Lower leg skin (tissue), 4 donors: Measurements from ENCODE around the gene GIMAP8. TPM values are rescaled to one million over a fixed set of nuclear protein-coding genes. Genes with fewer than 3 reads are reported as not detected.
"Not testable (repeated sequence)": the region's sequence is repeated elsewhere in the genome, so short reads cannot be mapped to it uniquely, and the experiment has no call there.

Source experiments
- DNase-seq, 2 donors: peaks; one replicate each; pipeline ENCODE4 v3.0.0-alpha.2; 2019; ENCODE audit warnings: low spot score in 2 of 2
- H3K4me3 ChIP-seq: fragments of 200-600 bp; sonication (generic); 2 replicates; pipeline ENCODE4 v1.5.1; 2017; ENCODE audit warnings: mild to moderate bottlenecking, low read depth; ENCODE audit not compliant: poor library complexity, severe bottlenecking
- CTCF ChIP-seq, 3 donors: fragments of 450-650 bp; IDR thresholded peaks; one replicate each; pipeline ENCODE4 v1.5.1; 2016; ENCODE audit warnings: antibody characterized with exemption in 3 of 3, mild to moderate bottlenecking in 3 of 3, moderate library complexity in 2 of 3
- POLR2A ChIP-seq, 2 donors: fragments of 450-650 bp; IDR thresholded peaks; one replicate each; pipeline ENCODE4 v1.6.1; 2016 to 2017; ENCODE audit warnings: antibody characterized with exemption in 2 of 2, mild to moderate bottlenecking in 1 of 2, moderate library complexity in 1 of 2
- WGBS, 2 donors: methylation state at CpG; one replicate each; pipeline ENCODE4 v1.1.5; 2018; 5-methylcytosine and 5-hydroxymethylcytosine counted together
- intact Hi-C: fragments of 100-400 bp; cut with DNase I; formaldehyde crosslinking; loops from one replicate; pipeline ENCODE4 v1.15.0; 2023; ENCODE audit warnings: low total_unique reads
- total RNA-seq, 4 donors: library from RNA; depleted of rRNA; stranded (reverse); fragments of >200 nt; gene quantifications; one replicate each; pipeline ENCODE4 v1.1.0, GENCODE V29; 2016

Gene GIMAP8
- total RNA-seq, 4 donors from 2014 or later: 2.3 to 10.7 (median 3.4) TPM

DNA sequence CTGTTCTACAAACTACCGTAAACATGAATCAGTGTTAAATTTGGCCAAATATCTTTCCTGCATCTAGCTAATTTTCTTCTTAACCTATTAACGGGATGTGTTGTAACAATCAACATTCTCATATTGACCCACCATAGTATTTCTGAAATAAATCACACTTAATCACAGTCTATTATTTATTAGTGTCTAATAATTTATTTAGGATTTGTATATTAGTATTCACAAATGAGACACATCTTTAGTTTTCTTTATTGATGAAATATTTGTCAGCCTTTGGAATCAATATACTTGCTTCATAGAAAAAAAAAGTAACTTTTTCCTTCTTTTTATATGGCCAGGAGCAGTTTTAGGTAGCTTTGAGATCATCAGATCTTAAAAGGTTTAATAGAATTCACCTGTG, 68.9 kb downstream of the GIMAP8 start:
- whole genome bisulfite sequencing, 2 donors: 67 to 80% methylated on average over 2 of the region's 2 CpGs
- intact Hi-C loops: no loop called here
- DNase-seq: no peak
- no peak overlapping the region for H3K4me3 ChIP-seq
- TF ChIP-seq CTCF (IDR thresholded peaks at IDR 0.05) (no peak), POLR2A (IDR thresholded peaks at IDR 0.05) (no peak)

DNA sequence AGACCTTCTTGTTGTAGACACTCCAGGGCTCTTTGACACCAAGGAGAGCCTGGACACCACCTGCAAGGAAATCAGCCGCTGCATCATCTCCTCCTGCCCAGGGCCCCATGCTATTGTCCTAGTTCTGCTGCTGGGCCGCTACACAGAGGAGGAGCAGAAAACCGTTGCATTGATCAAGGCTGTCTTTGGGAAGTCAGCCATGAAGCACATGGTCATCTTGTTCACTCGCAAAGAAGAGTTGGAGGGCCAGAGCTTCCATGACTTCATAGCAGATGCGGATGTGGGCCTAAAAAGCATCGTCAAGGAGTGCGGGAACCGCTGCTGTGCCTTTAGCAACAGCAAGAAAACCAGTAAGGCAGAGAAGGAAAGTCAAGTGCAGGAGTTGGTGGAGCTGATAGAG, 69.7 kb downstream of the GIMAP8 start:
- DNase-seq: no peak
- no peak for TF ChIP-seq POLR2A (IDR thresholded peaks at IDR 0.05)
- TF ChIP-seq CTCF (IDR thresholded peaks at IDR 0.05): no peak
- intact Hi-C loops: no loop called here
- H3K4me3 ChIP-seq: no peak overlapping the region
- WGBS, 2 donors: 82 to 87% methylated on average over 8 of the region's 8 CpGs

GRCh38 chr7:150522931-150523330, 72.5 kb downstream of the GIMAP8 start:
- DNase-seq, H3K4me3 ChIP-seq, intact Hi-C loops: not testable (repeated sequence)
- WGBS, 2 donors: 69 to 73% methylated on average over 6 of the region's 6 CpGs

- intact Hi-C loops: no loop called here
- no peak for DNase-seq
- TF ChIP-seq POLR2A (IDR thresholded peaks at IDR 0.05) (no peak), CTCF (IDR thresholded peaks at IDR 0.05) (no peak)
- no peak overlapping the region for H3K4me3 ChIP-seq
- 64 to 65% methylated on average over 2 of the region's 2 CpGs for WGBS, 2 donors
Observed at GRCh38 chr7:150524018-150524417, 73.6 kb downstream of the GIMAP8 start.

Other genes with a start within 250 kb of the GIMAP8 start
- 10 to 100 TPM; 16.6 to 26.0 (median 18.6) TPM for gene LRRC61, start 127.3 kb upstream of the GIMAP8 start, total RNA-seq
- gene ACTR3C, start 127.1 kb upstream of the GIMAP8 start, total RNA-seq: 10 to 100 TPM in 2 of 4 donors, 1 to 10 TPM in 2; 5.5 to 12.3 (median 9.4) TPM
- 10 to 100 TPM in 3 of 4 donors, 1 to 10 TPM in 1; 9.8 to 30.0 (median 16.8) TPM for gene RARRES2, start 109.0 kb upstream of the GIMAP8 start, total RNA-seq
- 10 to 100 TPM; 47.8 to 71.4 (median 63.9) TPM for gene REPIN1, start 81.8 kb upstream of the GIMAP8 start, total RNA-seq
- 1 to 10 TPM; 1.4 to 3.8 (median 2.4) TPM for gene ZNF775, start 71.3 kb upstream of the GIMAP8 start, total RNA-seq
- gene GIMAP7, start 64.2 kb downstream of the GIMAP8 start, total RNA-seq: 1 to 10 TPM; 2.4 to 9.6 (median 5.3) TPM
- 10 to 100 TPM in 2 of 4 donors, 1 to 10 TPM in 2; 4.6 to 17.9 (median 8.1) TPM for gene GIMAP4, start 116.8 kb downstream of the GIMAP8 start, total RNA-seq
- 10 to 100 TPM in 2 of 4 donors, 1 to 10 TPM in 2; 3.6 to 23.6 (median 9.7) TPM for gene GIMAP6, start 181.8 kb downstream of the GIMAP8 start, total RNA-seq
- 1 to 10 TPM in 3 of 4 donors, under 1 TPM in 1; 0.53 to 7.2 (median 5.0) TPM for gene GIMAP2, start 235.1 kb downstream of the GIMAP8 start, total RNA-seq